Psoas muscle (tissue), 8 donors: ENCODE measurements around the gene MS4A4A. TPM values are rescaled to one million over a fixed set of nuclear protein-coding genes. Genes with fewer than 3 reads are reported as not detected.

ENCODE experiments used
- ATAC-seq, 4 donors: fragments of 200-7000 bp; cut with Tn5 transposase; one replicate each; pipeline ENCODE4 v1.9.1; 2020; ENCODE audit warnings: moderate library complexity in 3 of 4, mild to moderate bottlenecking in 2 of 4
- DNase-seq, 2 donors: peaks; one replicate each; pipeline ENCODE4 v3.0.0-alpha.2; 2020
- H3K27ac ChIP-seq: fragments of 200-600 bp; one replicate; pipeline ENCODE4 v1.8.0; 2022
- H3K27me3 ChIP-seq, 3 donors: fragments of 200-600 bp in 1 of 3; one replicate each; pipeline versions ENCODE4 v1.6.1 to v1.8.0; 2013 to 2022; ENCODE audit warnings: low read length in 2 of 3, mild to moderate bottlenecking in 2 of 3, moderate library complexity in 1 of 3; ENCODE audit not compliant: insufficient read depth in 3 of 3
- H3K36me3 ChIP-seq, 2 donors: fragments of 200-600 bp in 1 of 2; one replicate each; pipeline versions ENCODE4 v1.6.1 to v1.8.0; 2013 to 2022; ENCODE audit warnings: low read depth in 1 of 2, mild to moderate bottlenecking in 1 of 2, moderate library complexity in 1 of 2; ENCODE audit not compliant: insufficient read depth in 1 of 2
- H3K4me1 ChIP-seq: fragments of 200-600 bp; one replicate; pipeline ENCODE4 v1.8.0; 2022
- H3K4me3 ChIP-seq: fragments of 200-600 bp; one replicate; pipeline ENCODE4 v1.8.0; 2022; ENCODE audit warnings: mild to moderate bottlenecking
- H3K9me3 ChIP-seq: fragments of 200-600 bp; one replicate; pipeline ENCODE4 v1.8.0; 2022
- WGBS, 3 donors: extraction: QIAGEN DNeasy Blood & Tissue Kit; methylation state at CpG; one replicate each; pipeline versions ENCODE4 v1.1.6 to v1.1.7; 2013; 5-methylcytosine and 5-hydroxymethylcytosine counted together
- intact Hi-C, 2 donors: fragments of 100-400 bp; cut with DNase I; formaldehyde crosslinking; loops; one replicate each; pipeline versions ENCODE4 v1.11.0 to v1.14.2; 2022
- polyA plus RNA-seq, 3 donors: library from polyadenylated mRNA; stranded (reverse); fragments of 200-250 nt; gene quantifications; one replicate each; pipeline ENCODE4 v1.2.3, GENCODE V29; 2013
- total RNA-seq, 4 donors: library from RNA; stranded (reverse); fragmentation: NEBNext Ultra II Directional in 2 of 4; extraction: Animal tissue kit (Norgen Biotek cat#: 25700) in 2 of 4; gene quantifications; one replicate each; pipeline versions ENCODE4 v1.2.1 to v1.2.4, GENCODE V29; 2021 to 2023
- TF ChIP-seq, protein P1 (sequence below): fragments of 200-600 bp; IDR thresholded peaks from one replicate; pipeline ENCODE4 v1.8.0; 2022; ENCODE audit warnings: antibody characterized with exemption
- donor health status: healthy with polysubstance abuse.
- donor health status: DM: no; HTN: no; CAD: no; lungs with moderate emphysema.
- donor health status: Bipolar disorder and iron deficiency.
- donor health status: healthy.
- donor health status: DM: yes; HTN: yes; CAD: no.
- donor health status: DM: no; HTN: no; CAD: no.
- donor health status: DM: no; HTN: no; CAD: no.
- donor health status: DM: yes; HTN: yes; CAD: no.

The MS4A4A gene
- total and polyA plus RNA-seq, 7 donors = 2.4 to 9.4 (median 6.7) TPM

- no peak overlapping the region for H3K27ac ChIP-seq
- DNase-seq (no peak), ATAC-seq (no peak)
- no peaks in the 10 kb centered on the region for H3K36me3 ChIP-seq
- WGBS, 3 donors = 50 to 62% (median 51%) methylated on average over 2 of the region's 2 CpGs
- H3K4me1 ChIP-seq = no peaks in the 10 kb centered on the region
- H3K27me3 ChIP-seq = no peaks in the 10 kb centered on the region
- H3K9me3 ChIP-seq = peaks cover 4% of the 10 kb centered on the region
- intact Hi-C loops = no loop called here
- no peak overlapping the region for H3K4me3 ChIP-seq
- TF ChIP-seq, protein P1, sequence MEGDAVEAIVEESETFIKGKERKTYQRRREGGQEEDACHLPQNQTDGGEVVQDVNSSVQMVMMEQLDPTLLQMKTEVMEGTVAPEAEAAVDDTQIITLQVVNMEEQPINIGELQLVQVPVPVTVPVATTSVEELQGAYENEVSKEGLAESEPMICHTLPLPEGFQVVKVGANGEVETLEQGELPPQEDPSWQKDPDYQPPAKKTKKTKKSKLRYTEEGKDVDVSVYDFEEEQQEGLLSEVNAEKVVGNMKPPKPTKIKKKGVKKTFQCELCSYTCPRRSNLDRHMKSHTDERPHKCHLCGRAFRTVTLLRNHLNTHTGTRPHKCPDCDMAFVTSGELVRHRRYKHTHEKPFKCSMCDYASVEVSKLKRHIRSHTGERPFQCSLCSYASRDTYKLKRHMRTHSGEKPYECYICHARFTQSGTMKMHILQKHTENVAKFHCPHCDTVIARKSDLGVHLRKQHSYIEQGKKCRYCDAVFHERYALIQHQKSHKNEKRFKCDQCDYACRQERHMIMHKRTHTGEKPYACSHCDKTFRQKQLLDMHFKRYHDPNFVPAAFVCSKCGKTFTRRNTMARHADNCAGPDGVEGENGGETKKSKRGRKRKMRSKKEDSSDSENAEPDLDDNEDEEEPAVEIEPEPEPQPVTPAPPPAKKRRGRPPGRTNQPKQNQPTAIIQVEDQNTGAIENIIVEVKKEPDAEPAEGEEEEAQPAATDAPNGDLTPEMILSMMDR = no peak
These were observed 38.3 kb downstream of the MS4A4A start for GRCh38 chr11:60318726-60319125.

DNA sequence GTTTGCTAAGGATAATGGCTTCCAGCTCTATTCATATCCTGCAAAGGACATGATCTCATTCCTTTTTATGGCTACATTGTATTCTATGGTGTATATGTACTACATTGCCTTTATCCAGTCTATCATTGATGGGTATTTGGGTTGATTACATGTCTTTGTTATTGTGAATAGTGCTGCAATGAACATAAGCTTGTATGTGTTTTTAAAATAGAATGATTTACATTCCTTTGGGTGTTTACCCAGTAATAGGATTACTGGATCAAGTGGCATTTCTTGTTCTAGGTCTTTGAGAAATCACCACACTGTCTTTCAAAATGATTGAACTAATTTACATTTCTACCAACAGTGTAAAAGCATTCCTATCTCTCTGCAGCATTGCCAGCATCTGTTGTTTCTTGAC, 40.6 kb downstream of the MS4A4A start:
- no peaks in the 10 kb centered on the region for H3K27me3 ChIP-seq
- no peaks in the 10 kb centered on the region for H3K4me1 ChIP-seq
- peaks cover 4% of the 10 kb centered on the region for H3K9me3 ChIP-seq
- H3K4me3 ChIP-seq = no peak overlapping the region
- no peaks in the 10 kb centered on the region for H3K36me3 ChIP-seq
- H3K27ac ChIP-seq = no peak overlapping the region
- intact Hi-C loops = no loop called here
- TF ChIP-seq, protein P1 = no peak
- ATAC-seq (no peak), DNase-seq (no peak)

DNA sequence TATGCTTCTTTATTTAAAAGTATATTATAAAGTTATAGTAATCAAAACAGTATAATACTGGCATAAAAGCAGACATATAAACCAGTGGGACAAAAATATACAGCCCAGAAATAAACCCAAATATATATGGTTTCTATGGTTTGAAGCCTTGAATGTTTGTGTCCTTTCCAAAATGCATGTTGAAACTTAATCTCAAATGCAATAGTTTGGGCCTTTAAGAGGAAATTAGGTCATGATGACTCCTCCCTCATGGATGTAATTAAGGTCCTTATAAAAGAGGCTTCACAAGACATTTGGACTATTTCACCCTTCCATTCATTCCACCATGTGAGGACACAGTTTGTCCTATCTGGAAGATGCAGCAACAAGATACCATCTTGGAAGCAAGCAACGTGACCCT, 46.5 kb downstream of the MS4A4A start, which contains the start of gene MS4A6E:
MS4A6E (plus strand) TSS at position 301 of the 400 bp plus-strand sequence. CDS start 7,641 bp downstream, outside the sequence.
- Histone ChIP-seq H3K27ac (no peak within 1 kb of the TSS), H3K9me3 (no peaks in the 10 kb centered on the region), H3K27me3 (no peaks in the 10 kb centered on the region), H3K36me3 (no peaks in the 10 kb centered on the region), H3K4me3 (no peak within 1 kb of the TSS), H3K4me1 (no peaks in the 10 kb centered on the region)
- intact Hi-C loops = no loop called here
- 0 to 70% (median 41%) methylated on average over 1 of the region's 1 CpG for WGBS, 3 donors
- ATAC-seq = no peak
- TF ChIP-seq, protein P1 = no peak
- no peak for DNase-seq

GRCh38 chr11:60328460-60328859, 48.0 kb downstream of the MS4A4A start:
- Histone ChIP-seq H3K27ac (no peak overlapping the region), H3K27me3 (no peaks in the 10 kb centered on the region), H3K4me1 (no peaks in the 10 kb centered on the region), H3K4me3 (no peak overlapping the region), H3K36me3 (no peaks in the 10 kb centered on the region), H3K9me3 (no peaks in the 10 kb centered on the region)
- ATAC-seq (no peak), DNase-seq (no peak)
- TF ChIP-seq, protein P1 = no peak
- intact Hi-C loops = no loop called here

DNA sequence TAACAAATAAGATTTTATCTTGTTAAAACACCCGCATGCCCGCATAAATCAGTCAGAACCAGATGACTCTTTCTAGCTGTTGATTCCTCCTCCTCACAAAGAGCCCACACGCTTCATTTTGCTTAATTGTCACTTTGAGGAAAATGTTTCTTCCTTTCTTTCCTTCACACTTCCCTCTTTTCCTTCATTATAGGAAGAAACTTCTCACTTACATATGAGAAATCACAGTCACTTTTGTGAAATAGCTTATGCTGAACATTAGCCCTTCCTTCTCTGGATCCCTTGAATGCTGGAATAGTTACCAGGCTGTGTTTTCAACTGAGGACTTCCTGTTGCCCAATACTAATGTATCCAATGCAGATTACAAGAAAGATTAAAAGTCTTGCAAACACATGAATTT, 52.4 kb downstream of the MS4A4A start:
- no peak overlapping the region for H3K4me3 ChIP-seq
- no peak for DNase-seq
- TF ChIP-seq, protein P1 = no peak
- WGBS, 3 donors = 1 to 85% (median 38%) methylated on average over 3 of the region's 3 CpGs
- H3K4me1 ChIP-seq = no peaks in the 10 kb centered on the region
- no peaks in the 10 kb centered on the region for H3K27me3 ChIP-seq
- H3K36me3 ChIP-seq = no peaks in the 10 kb centered on the region
- H3K27ac ChIP-seq = no peak overlapping the region
- intact Hi-C loops = no loop called here
- ATAC-seq = no peak
- no peaks in the 10 kb centered on the region for H3K9me3 ChIP-seq
